Measurements from ENCODE around the gene CYP2W1.
"Not testable (repeated sequence)": the region's sequence is repeated elsewhere in the genome, so short reads cannot be mapped to it uniquely, and the experiment has no call there.

Gene CYP2W1

GRCh38 chr7:1031716-1032455 lies 48.9 kb downstream of the CYP2W1 start:
- DNase-seq = no peak

GRCh38 chr7:1032536-1033181 lies 49.7 kb downstream of the CYP2W1 start:
- DNase-seq = no peak

- DNase-seq = no peak
Observed at GRCh38 chr7:1033546-1034145, 50.7 kb downstream of the CYP2W1 start.

GRCh38 chr7:1034769-1035168 lies 51.8 kb downstream of the CYP2W1 start:
- DNase-seq = not testable (repeated sequence)

- not testable (repeated sequence) for DNase-seq
Observed at GRCh38 chr7:1036164-1036928, 53.4 kb downstream of the CYP2W1 start.
